HG03558 (cell line): ENCODE measurements around the gene TMEM221.

Experiments used
- ATAC-seq: cut with Tn5 transposase; IDR thresholded peaks from one replicate; pipeline ENCODE4 v1.9.1; 2021; ENCODE audit warnings: moderate number of reproducible peaks; ENCODE audit not compliant: unreplicated experiment; ENCODE audit errors: extremely low read depth

TMEM221 gene

DNA sequence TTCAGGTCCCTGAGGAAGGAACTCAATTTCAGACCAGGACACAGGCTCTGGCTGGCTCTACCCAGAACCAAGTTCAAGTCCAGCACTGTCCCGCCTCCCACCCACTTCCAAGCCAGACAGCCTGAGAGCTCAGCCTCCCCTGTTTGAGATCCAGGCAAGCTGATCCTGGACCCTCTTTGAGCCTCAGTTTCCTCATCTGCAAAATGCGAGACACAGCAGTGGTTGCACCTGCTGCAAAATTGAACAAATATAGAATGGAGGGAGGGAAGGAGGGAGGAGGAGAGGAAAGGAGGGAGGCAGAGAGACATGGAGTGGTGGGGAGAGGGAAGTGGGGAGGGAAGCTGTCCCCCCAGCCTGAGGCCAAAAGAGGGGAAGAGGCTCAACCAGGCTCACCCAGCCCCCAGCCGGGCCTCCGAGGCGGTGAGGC, 751 bp downstream of the TMEM221 start:
- ATAC-seq = no peak

DNA sequence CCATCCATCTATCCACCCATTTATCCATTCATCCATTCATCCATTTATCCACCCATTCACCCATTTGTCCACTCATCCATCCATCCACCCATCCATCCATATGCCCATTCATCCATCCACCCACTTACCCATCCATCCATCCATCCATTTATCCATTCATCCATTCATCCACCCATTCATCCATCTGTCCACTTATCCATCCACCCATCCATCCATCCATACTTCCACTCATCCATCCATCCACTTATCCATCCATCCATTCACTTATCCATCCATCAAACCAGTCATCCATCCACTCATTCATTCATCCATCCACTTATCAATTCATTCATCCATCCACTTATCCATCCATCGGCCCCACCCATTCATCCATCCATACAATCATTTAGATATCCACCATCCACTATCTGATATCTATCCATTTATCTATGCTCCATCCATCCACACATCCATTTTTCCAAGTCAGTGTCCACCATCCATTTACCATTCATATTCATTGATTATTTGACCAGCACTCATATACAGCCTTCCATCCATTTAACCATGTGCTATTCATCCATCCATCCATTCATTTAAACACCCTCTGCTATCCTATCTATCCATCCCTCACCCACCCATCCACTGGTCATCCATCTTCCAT, 2.8 kb downstream of the TMEM221 start:
- no peak for ATAC-seq

DNA sequence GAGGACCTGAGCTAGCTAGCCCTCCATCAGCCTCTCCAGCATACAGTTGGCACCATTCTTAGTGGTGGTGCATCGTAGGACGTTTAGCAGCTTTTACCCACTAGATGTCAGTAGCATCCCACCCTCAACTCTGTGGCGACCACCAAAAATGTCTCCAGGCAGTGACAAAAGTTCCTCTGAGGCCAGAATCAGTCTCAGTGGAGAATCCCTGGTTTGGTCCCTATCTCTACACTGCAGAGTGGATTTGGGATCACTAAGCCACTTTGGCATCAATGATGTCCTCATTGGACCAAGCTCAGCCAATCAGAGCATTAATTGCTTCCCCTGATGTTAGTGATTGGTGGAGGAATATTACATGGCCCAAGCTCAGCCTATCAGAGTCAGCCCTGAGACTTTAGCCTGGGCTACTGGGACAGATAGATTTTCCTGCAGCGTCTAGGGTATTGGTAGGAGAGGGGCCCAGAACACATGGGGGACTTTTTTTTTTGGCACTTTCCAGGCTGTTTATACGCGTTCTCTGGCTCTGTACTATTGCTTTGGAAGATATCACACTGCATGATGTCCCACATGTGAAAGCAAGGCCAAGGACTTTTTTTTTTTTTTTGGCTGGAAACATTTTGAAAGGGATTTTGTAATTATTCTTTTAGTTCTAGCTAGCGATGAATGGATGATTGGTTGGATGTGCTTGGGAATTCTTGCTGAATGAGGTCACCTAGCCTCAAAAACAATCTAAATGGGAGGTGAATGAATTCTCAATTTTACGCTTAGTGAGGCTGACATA, 7.0 kb downstream of the TMEM221 start:
- ATAC-seq = no peak

GRCh38 chr19:17436874-17437267, 11.6 kb downstream of the TMEM221 start:
- ATAC-seq = no peak

GRCh38 chr19:17436094-17436873, 12.2 kb downstream of the TMEM221 start:
- ATAC-seq = no peak

DNA sequence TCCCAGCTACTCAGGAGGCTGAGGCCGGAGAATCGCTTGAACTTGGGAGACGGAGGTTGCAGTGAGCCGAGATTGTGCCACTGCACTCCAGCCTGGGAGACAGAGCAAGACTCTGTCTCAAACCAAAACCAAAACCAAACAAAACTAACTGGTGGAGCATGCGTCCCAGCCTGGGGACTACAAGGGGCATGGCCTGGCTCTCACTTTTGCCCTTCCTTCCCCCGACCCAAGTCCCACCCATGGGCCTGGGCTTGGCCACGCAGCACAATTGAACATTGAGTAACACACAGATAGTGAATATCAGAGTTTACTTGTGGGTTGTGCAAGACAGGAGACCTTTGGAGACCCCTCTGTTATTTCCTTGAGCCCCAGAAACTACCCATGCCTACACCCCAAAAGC, 13.2 kb downstream of the TMEM221 start:
- no peak for ATAC-seq

DNA sequence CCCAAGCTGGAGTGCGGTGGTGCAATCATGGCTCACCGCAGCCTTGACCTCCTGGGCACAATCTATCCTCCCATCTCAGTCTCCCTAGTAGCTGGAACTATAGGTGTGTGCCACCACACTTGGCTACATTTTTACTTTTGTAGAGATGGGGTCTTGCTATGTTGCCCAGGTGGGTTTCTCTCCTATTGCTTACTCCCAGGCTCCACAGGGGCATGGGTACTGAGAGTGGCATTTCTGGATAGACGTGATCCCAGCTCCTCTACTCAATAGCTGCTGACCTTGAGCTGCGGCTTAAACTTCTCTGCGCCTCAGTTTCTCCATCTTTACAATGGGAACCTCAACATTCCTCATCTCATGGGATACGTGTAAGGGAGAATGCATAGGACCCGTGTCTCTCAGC, 17.1 kb downstream of the TMEM221 start:
- ATAC-seq = no peak

DNA sequence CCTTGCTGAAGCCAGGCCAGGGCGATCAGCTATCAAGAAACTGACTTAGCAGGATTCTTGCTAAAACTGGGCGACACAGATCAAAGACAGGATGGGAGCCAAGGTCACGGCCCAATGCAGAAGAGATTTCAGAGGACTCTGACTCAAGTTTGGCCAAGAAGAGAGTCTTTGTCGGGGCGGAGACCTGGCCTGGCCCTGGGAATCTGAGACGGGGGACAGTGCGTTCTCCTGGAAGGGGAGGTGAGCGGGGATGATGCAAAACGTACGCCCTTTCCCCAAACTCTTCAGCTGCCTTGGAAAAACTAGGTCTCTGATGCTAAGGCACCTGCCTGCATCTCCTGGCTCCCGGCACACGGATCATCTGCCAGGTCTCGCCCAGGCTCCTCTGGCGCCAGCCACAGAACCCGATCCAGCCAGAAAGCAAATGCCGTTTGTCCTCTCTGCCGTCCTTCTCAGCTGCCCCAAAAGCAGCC, 18.8 kb downstream of the TMEM221 start:
- ATAC-seq = no peak

GRCh38 chr19:17424743-17425365, 23.6 kb downstream of the TMEM221 start:
- no peak for ATAC-seq

DNA sequence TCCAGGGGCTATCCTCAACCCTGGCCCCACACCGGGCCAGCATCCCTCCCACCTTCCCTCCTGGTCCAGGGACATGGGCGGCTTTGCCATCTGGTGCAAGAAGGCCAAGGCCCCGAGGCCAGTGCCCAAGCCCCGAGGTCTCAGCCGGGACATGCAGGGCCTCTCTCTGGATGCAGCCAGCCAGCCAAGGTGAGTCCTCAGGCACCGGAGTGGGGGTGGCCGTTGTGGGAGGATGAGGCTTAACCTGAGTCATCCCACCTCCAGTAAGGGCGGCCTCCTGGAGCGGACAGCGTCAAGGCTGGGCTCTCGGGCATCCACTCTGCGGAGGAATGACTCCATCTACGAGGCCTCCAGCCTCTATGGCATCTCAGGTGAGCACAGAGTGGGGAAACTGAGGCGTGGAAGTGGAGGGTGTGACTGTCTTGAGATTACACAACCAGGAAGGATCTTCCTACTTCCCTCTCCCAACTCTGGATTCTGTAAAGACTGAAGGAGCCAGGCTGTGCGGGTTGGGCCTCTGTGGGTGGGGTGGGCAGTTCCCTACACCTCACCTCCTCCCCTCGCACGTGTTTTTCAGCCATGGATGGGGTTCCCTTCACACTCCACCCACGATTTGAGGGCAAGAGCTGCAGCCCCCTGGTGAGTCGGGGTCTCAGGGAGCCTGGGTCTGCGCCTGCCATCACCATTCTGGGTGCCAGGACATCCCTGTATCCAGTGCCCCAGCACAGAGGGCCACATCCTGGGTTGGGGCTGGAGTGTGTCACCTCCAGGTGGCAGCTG, 24.8 kb downstream of the TMEM221 start:
- ATAC-seq = no peak

- no peak for ATAC-seq
These were observed 26.5 kb downstream of the TMEM221 start for GRCh38 chr19:17421942-17422341.

DNA sequence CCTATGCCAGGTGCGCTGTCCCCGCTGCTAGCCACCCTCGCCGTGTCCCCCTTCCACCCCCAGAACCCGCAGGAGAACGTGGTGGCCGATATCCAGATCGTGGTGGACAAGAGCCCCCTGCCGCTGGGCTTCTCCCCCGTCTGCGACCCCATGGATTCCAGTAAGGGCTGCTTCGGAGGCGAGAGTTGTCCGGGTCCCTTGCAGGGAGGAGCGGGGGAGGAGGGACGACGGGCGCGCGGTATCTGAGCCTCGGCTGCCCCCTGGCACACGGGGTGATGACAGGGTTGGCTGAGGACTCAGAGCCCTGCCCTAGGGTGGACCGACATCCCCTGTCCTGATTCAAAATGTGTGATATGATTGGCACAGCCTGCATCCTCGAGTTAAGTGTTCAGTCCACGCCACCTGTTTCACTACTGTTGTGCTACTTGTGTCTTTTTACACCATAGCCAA, 28.0 kb downstream of the TMEM221 start:
- no peak for ATAC-seq

GRCh38 chr19:17419621-17420474, 28.6 kb downstream of the TMEM221 start, which contains the start of gene MVB12A:
MVB12A (plus strand) TSS chr19:17420047; CDS start chr19:17420136, 89 bp downstream.
- peak; percentile 46 for ATAC-seq

GRCh38 chr19:17419154-17419620, 29.3 kb downstream of the TMEM221 start:
- ATAC-seq = no peak

- no peak for ATAC-seq
These were observed 29.8 kb downstream of the TMEM221 start for GRCh38 chr19:17418710-17419109.

GRCh38 chr19:17415121-17415520, 33.3 kb downstream of the TMEM221 start:
- ATAC-seq = no peak

GRCh38 chr19:17414097-17414496, 34.4 kb downstream of the TMEM221 start:
- ATAC-seq = no peak

DNA sequence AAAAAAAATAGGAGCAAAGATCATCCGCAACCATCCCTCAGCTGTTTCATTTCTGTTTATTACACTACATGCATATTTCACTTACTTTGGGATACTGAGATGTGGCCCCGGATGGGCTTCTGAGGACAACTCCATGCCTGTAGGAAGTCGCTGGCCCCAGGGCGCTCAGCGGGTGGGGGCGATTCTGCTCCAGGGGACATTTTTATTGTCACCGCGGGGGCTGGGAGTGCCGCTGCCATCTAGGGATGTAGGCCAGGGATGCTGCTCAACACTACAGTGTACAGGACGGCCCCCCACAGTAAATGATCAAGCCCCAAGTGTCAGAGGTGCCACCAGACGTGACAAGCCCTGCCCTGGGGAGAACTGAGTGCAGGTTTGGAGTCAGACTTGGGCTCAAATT, 36.7 kb downstream of the TMEM221 start:
- no peak for ATAC-seq

- ATAC-seq = no peak
These were observed 38.5 kb downstream of the TMEM221 start for GRCh38 chr19:17409990-17410389.
